GM19239 (cell line): Measurements from ENCODE around the gene GPC6.

Source experiments
- DNase-seq: peaks from one replicate; pipeline ENCODE4 v3.0.0; 2011; ENCODE audit warnings: low spot score; ENCODE audit not compliant: insufficient read length
- FAIRE-seq: peaks from 2 replicates; lab custom pipeline; 2011; peaks lifted over from hg19 to GRCh38; lab: Jason Lieb, UNC

GPC6 gene

DNA sequence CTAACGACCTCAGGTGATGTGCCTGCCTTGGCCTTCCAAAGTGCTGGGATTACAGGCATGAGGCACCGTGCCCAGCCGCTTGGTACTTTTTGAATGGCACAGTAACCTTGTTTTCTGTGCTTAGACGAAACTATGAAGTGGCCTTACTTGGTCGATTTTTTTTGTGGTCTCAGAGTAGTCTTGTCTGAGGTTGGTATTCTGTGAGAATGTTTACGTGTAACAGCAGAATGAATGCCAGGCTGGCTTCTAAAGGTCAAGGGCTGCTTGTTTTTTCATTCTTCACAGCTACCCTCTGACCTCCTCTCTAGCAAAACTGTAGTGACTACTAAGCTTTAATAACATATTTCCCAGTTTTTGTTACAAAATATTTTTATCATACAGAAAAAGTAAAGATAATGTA, 313.3 kb downstream of the GPC6 start:
- FAIRE-seq (no peak), DNase-seq (no peak)

DNA sequence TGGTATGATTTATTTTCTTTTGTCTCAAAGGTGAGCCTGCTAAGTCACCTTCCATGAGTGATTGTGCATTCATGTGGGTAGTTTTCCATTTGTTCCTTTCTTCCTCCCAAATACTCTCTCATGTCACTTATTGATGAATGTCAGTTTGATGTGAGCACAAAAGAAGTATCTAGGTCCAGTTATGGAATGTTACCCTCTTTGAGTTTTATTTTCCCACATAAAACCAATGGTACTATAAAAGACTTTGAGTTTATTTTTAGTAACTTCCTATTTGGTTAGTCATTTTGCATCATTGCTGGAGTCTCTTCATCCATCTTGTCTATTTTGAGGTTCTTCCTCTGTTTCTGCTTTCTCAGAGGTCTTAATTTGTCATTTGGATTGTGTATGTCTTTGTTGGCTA, 321.3 kb downstream of the GPC6 start:
- FAIRE-seq (no peak), DNase-seq (no peak)

- FAIRE-seq (no peak), DNase-seq (no peak)
These were observed 322.9 kb downstream of the GPC6 start for GRCh38 chr13:93549326-93550005.

DNA sequence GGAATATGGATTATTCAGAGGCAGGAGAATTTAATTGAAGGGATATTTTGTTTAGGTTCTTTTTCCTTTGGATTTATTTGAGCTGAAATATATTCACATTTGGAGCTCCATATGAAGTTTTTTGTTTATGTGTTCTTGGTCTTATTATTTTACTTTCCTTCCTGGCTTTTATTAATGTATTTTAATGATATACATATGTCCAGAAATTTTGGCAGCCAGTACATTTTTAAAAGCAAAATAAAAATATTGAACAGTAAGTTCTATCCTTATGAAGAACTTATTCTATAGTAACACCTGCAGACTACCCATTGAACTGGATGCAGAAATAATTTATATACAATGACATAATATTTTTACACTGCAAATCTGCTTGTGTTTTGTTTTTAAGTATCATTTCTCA, 323.6 kb downstream of the GPC6 start:
- FAIRE-seq (no peak), DNase-seq (no peak)

DNA sequence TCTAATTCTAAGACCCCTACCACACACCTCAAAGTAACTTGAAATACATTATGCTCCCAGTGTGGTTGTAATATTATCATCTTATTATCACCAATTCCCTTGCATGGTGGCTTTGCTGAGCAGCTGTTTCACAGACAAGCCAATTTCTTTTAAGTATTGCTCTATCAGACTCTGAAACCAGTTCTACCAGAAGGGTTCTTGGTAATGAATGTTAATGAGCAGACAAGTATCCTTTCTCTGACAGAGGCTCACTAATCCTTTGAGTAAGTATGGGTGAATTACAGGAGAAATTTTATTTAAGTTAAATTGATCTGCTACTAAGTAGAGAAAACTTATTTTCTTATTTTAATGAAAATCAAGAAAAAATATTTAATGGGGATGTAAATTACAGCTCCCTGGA, 326.0 kb downstream of the GPC6 start:
- DNase-seq (no peak), FAIRE-seq (no peak)

- FAIRE-seq (no peak), DNase-seq (no peak)
These were observed 327.9 kb downstream of the GPC6 start for GRCh38 chr13:93554514-93554913.

DNA sequence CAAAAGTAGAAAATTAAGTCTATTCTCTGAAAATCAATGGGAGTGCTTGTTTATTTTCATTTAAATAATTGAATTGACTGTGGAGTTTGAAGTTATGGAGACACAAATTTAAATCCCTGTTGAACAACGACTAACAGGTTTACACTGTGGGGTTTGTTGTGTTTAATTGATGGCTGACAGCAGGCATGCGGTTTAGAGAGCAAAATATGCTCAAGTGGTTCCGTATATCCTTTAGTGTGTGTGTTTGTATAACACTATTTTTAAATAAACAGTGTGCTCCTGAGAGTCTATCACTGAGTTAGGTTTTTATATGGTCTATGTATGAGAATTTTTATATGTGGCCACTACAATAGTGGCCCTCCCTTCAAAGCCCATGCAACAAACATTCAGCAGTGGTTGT, 332.0 kb downstream of the GPC6 start:
- DNase-seq (no peak), FAIRE-seq (no peak)

GRCh38 chr13:93559718-93560117, 333.1 kb downstream of the GPC6 start:
- FAIRE-seq (no peak), DNase-seq (no peak)

- DNase-seq (no peak), FAIRE-seq (no peak)
These were observed 335.1 kb downstream of the GPC6 start for GRCh38 chr13:93561576-93562225.

GRCh38 chr13:93562676-93563075, 336.1 kb downstream of the GPC6 start:
- DNase-seq (no peak), FAIRE-seq (no peak)

GRCh38 chr13:93577105-93577504, 350.5 kb downstream of the GPC6 start:
- no peak for DNase-seq
- FAIRE-seq = no peak

- no peak for FAIRE-seq
- no peak for DNase-seq
These were observed 363.2 kb downstream of the GPC6 start for GRCh38 chr13:93589788-93590187.

- DNase-seq (no peak), FAIRE-seq (no peak)
These were observed 376.4 kb downstream of the GPC6 start for GRCh38 chr13:93603043-93603442.

GRCh38 chr13:93614776-93615175, 388.2 kb downstream of the GPC6 start:
- FAIRE-seq (no peak), DNase-seq (no peak)

DNA sequence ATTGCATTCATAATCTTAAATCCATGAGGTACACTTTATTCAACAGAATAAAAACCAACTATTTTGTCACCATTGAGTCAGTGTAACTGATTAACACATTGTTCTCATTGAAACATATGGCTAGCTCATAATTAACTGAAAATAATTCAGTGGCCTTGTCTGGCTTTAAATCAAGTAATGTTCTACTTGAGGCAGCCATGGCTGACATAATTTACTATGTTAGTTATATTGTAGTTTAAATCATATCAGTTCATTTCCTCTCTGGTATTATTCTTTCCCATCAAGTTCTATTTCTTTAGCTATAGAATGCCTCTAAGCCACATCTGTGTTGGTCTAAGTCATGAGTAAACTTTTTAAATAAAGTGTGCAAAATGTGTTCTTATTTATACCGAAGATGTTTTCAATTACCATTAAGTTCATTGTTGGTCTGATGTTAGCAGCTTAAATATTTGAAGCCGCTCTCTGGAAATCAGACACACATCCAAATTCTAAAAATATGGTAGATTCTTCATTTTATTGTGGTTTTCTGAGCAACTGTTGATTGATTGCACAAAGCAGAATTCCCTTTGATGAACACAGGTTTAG, 393.7 kb downstream of the GPC6 start:
- FAIRE-seq = no peak
- no peak for DNase-seq

- no peak for FAIRE-seq
- DNase-seq = no peak
These were observed 394.4 kb downstream of the GPC6 start for GRCh38 chr13:93621051-93621450.

DNA sequence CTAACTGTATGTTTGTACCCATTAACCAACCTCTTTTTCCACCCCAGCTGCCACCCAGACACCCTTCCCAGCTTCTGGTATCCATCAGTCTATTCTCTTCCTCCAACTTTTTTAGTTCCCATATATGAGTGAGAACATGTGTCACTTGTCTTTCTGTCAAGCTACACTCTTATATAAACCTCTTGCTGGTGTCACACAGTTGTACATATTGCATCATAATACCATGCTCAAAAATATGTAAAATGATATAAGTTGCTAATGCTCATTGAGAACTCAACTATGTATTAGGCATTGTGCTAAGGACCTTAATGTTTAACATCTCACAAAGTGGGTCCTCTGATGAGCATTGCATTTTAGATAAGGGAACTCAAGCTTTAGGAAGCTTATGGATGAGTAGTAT, 395.4 kb downstream of the GPC6 start:
- FAIRE-seq = no peak
- no peak for DNase-seq

DNA sequence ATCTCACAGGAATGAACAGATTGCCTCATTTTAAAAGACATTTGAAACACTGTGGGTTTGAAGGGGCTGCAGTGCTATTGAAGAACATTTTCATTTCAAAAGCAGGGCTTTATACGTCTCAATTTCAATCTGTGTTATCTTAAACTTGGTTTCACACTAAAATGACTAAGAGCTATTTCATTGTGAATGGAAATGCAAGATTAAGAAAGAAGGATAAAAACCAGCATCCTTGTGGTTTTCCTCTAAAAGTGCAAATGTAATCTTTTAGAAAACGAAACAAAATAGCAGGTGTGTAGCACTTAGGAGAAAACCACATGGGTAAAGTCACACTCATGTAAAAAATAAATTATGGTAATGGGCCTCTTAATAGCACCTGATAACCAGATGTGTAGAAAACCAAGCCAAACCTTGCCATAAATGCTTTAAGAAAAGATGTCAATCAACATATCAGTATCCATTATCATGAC, 397.7 kb downstream of the GPC6 start:
- DNase-seq = no peak
- FAIRE-seq = no peak

GRCh38 chr13:93625536-93625935, 398.9 kb downstream of the GPC6 start:
- DNase-seq (no peak), FAIRE-seq (no peak)

DNA sequence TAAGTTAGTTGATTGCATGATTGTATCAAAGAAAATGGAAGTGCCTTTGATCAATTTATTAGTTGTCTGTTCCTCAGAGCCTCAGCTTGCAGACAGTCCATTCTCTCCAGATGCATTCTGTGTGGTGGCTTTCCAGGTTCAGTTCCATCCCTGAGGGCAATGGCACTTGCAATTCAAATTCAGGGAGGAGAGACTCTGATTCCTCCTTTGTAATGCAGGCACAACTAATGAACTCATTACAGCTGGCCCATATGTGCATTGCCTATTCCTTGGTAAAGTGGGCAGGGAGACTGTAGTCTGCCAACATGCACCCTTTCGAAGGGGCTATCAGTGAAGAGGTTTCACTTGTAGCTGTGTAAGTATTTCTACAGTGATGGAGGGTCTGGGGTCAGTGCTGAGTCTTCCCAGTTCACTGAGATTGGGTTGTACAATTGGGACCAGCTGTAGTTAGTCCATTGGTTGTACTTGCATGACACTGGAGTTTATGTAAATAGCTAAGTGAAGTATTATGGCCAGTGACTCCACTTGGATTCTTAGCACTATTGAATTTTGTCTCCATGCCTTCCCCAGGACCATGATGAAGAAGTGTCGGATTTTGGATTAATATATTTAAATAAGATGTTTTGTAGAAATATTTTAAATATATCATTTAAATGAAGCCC, 401.7 kb downstream of the GPC6 start:
- no peak for FAIRE-seq

DNA sequence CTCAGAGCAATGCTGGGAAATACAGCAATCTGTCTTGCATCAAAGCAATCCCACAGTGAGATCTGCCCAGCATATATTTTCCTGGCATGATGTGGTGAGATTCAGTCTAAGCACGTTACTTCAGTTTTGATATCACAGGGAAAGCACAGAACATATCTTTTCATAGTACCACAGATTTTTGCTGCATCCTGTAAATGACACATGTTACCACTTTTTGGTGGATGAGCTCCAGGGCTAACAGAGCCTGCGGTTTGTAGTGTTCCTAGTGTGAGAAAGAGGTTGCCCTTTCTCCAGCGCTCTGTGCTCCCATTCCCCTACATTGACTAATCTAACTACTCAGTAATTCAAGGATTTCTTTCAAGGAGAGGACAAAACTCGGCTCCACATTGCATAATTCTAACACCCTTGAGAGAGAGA, 409.0 kb downstream of the GPC6 start:
- no peak for DNase-seq
- no peak for FAIRE-seq

More for the DNA sequence above, 401.7 kb downstream of the GPC6 start:
- DNase-seq = no peak
